SK-N-SH (cell line): Measurements from ENCODE around the gene SEZ6L. TPM values are rescaled to one million over a fixed set of nuclear protein-coding genes. Genes with fewer than 3 reads are reported as not detected.

Source experiments
- CTCF ChIA-PET: fragments of 300-600, 350-600 bp; formaldehyde crosslinking; extraction: SDS; loops from one replicate; lab custom pipeline; 2021; lab: Yijun Ruan, JAX
- POLR2A ChIA-PET: fragments of 350-600 bp; sonication (Branson Sonifier 250); formaldehyde crosslinking; extraction: SDS; loops from one replicate; lab custom pipeline; 2020; ENCODE audit warnings: antibody characterized with exemption, inconsistent platforms; lab: Yijun Ruan, JAX
- DNase-seq: peaks from one replicate; pipeline ENCODE4 v3.0.0; 2012
- H2AFZ ChIP-seq: fragments of 200-600 bp; sonication (generic); 2 replicates; pipeline ENCODE4 v1.8.1; 2016; ENCODE audit warnings: antibody characterized with exemption, mild to moderate bottlenecking, low read depth
- H3F3A ChIP-seq: fragments of 200-600 bp; sonication (generic); replicated peaks from 2 replicates; pipeline ENCODE3; 2016; ENCODE audit warnings: antibody characterized with exemption, mild to moderate bottlenecking; ENCODE audit not compliant: insufficient read depth
- H3K27ac ChIP-seq, 2 experiments: fragments of 200-500 bp in 1 of 2; fragments of 200-600 bp in 1 of 2; sonication (Bioruptor generic) in 1 of 2; sonication (generic), shearing (Covaris generic) in 1 of 2; 2 replicates each; pipeline versions ENCODE4 v1.5.1 to v1.6.1; 2014 to 2016; ENCODE audit warnings: low read depth in 2 of 2, inconsistent platforms in 1 of 2, low read length in 1 of 2, mild to moderate bottlenecking in 1 of 2, mixed read lengths in 1 of 2
- H3K27me3 ChIP-seq: fragments of 200-600 bp; sonication (generic), shearing (Covaris generic); 2 replicates; pipeline ENCODE4 v1.6.1; 2016; ENCODE audit warnings: mixed run types; ENCODE audit not compliant: insufficient read depth
- H3K36me3 ChIP-seq, 2 experiments: fragments of 200-500 bp in 1 of 2; fragments of 200-600 bp in 1 of 2; sonication (Bioruptor generic) in 1 of 2; sonication (generic) in 1 of 2; replicated peaks in 1 of 2; 2 replicates each; pipeline versions ENCODE3 to v1.5.1; 2014 to 2016; ENCODE audit warnings: low read length in 1 of 2, mild to moderate bottlenecking in 1 of 2; ENCODE audit not compliant: insufficient read depth in 2 of 2, control insufficient read depth in 1 of 2
- H3K4me1 ChIP-seq, 2 experiments: fragments of 200-500 bp in 1 of 2; fragments of 200-600 bp in 1 of 2; sonication (Bioruptor generic) in 1 of 2; sonication (generic), shearing (Covaris generic) in 1 of 2; 2 replicates each; pipeline versions ENCODE4 v1.5.1 to v1.6.1; 2014 to 2016; ENCODE audit warnings: low read depth in 1 of 2, low read length in 1 of 2, mixed run types in 1 of 2; ENCODE audit not compliant: insufficient read depth in 2 of 2, control insufficient read depth in 1 of 2
- H3K4me2 ChIP-seq: fragments of 200-600 bp; sonication (generic), shearing (Covaris generic); 2 replicates; pipeline ENCODE4 v1.6.1; 2017; ENCODE audit warnings: mixed run types
- H3K4me3 ChIP-seq, 2 experiments: fragments of 200-500 bp in 1 of 2; fragments of 200-600 bp in 1 of 2; sonication (Bioruptor generic) in 1 of 2; sonication (generic), shearing (Covaris generic) in 1 of 2; 2 replicates each; pipeline versions ENCODE4 v1.5.1 to v1.8.1; 2014 to 2016; ENCODE audit warnings: low read depth in 2 of 2, inconsistent platforms in 1 of 2, low read length in 1 of 2, mild to moderate bottlenecking in 1 of 2, mixed read lengths in 1 of 2, moderate library complexity in 1 of 2
- H3K79me2 ChIP-seq: fragments of 200-600 bp; sonication (generic); 2 replicates; pipeline ENCODE4 v1.8.1; 2017; ENCODE audit warnings: mild to moderate bottlenecking; ENCODE audit not compliant: insufficient read depth
- H3K9ac ChIP-seq: fragments of 200-600 bp; sonication (generic); 2 replicates; pipeline ENCODE4 v1.6.1; 2017; ENCODE audit warnings: mixed run types
- H3K9me2 ChIP-seq: fragments of 200-600 bp; sonication (generic); 2 replicates; pipeline ENCODE4 v1.6.1; 2017; ENCODE audit warnings: mixed run types
- H3K9me3 ChIP-seq: fragments of 200-600 bp; sonication (generic); 2 replicates; pipeline ENCODE4 v1.6.1; 2017; ENCODE audit warnings: mixed run types, mild to moderate bottlenecking, moderate library complexity
- H4K20me1 ChIP-seq: fragments of 200-600 bp; sonication (generic); 2 replicates; pipeline ENCODE4 v1.6.1; 2017; ENCODE audit warnings: mild to moderate bottlenecking, mixed run types; ENCODE audit not compliant: insufficient read depth
- CTCF ChIP-seq: fragments of 200-600 bp; sonication (generic); IDR thresholded peaks from 2 replicates; pipeline ENCODE4 v1.6.1; 2017; ENCODE audit warnings: antibody characterized with exemption, mild to moderate bottlenecking, moderate library complexity
- ELF1 ChIP-seq: IDR thresholded peaks from 2 replicates; pipeline ENCODE4 v1.4.0; 2012
- FOSL2 ChIP-seq: IDR thresholded peaks from 2 replicates; pipeline ENCODE4 v1.4.0; 2012; ENCODE audit warnings: low read depth, mild to moderate bottlenecking, moderate library complexity, borderline replicate concordance
- FOXM1 ChIP-seq: IDR thresholded peaks from 2 replicates; pipeline ENCODE4 v1.4.0; 2012; ENCODE audit warnings: low read depth, mild to moderate bottlenecking
- GABPA ChIP-seq: IDR thresholded peaks from 2 replicates; pipeline ENCODE4 v1.4.0; 2012; ENCODE audit warnings: low read depth, mild to moderate bottlenecking
- MEF2A ChIP-seq: IDR thresholded peaks from 2 replicates; pipeline ENCODE4 v1.4.0; 2012; ENCODE audit warnings: low read depth, borderline replicate concordance
- NFIC ChIP-seq: IDR thresholded peaks from 2 replicates; pipeline ENCODE4 v1.4.0; 2012; ENCODE audit warnings: borderline replicate concordance
- NRF1 ChIP-seq: IDR thresholded peaks from 2 replicates; pipeline ENCODE4 v1.6.1; 2012; ENCODE audit warnings: low read depth, mild to moderate bottlenecking, low read length
- PBX3 ChIP-seq: IDR thresholded peaks from 2 replicates; pipeline ENCODE4; 2012
- RAD21 ChIP-seq: IDR thresholded peaks from 2 replicates; pipeline ENCODE4 v1.6.1; 2012; ENCODE audit warnings: mild to moderate bottlenecking, low read length
- REST ChIP-seq: IDR thresholded peaks from 2 replicates; pipeline ENCODE4 v1.6.1; 2012; ENCODE audit warnings: mild to moderate bottlenecking, low read depth, low read length, moderate library complexity
- SMC3 ChIP-seq: IDR thresholded peaks from 2 replicates; pipeline ENCODE4 v1.6.1; 2012; ENCODE audit warnings: low read depth, low read length, improper control_type of control experiment
- TAF1 ChIP-seq: IDR thresholded peaks from 2 replicates; pipeline ENCODE4 v1.6.1; 2012; ENCODE audit warnings: low read depth, mild to moderate bottlenecking, low read length, moderate library complexity, borderline replicate concordance
- TEAD4 ChIP-seq: IDR thresholded peaks from 2 replicates; pipeline ENCODE4 v1.4.0; 2012; ENCODE audit warnings: mild to moderate bottlenecking, borderline replicate concordance; ENCODE audit not compliant: insufficient read depth
- WGBS: methylation state at CpG from one replicate; pipeline ENCODE4 v1.1.6; 2017; ENCODE audit warnings: low lambda C conversion rate; 5-methylcytosine and 5-hydroxymethylcytosine counted together
- polyA plus RNA-seq, 3 experiments: library from polyadenylated mRNA; depleted of rRNA; stranded (reverse); fragments of >200 nt; gene quantifications; 2 replicates each; pipeline ENCODE4 v1.2.3, GENCODE V29; 2012

The SEZ6L gene
- polyA plus RNA-seq, 1 of the 3 experiments (the other 2 are of a cell fraction) = 0.10 TPM

GRCh38 chr22:26333088-26333800 is 164.0 kb downstream of the SEZ6L start:
- Histone ChIP-seq H3K4me1 (peaks cover 0 to 2% of the 10 kb centered on the region in 2 experiments; a peak in 1 of 4 replicates), H4K20me1 (no peaks in the 10 kb centered on the region), H3K9ac (no peak overlapping the region), H3K79me2 (no peaks in the 10 kb centered on the region), H3K27ac (no peak overlapping the region), H3K36me3 (no peaks in the 10 kb centered on the region), H3K4me3 (no peak overlapping the region), H3K9me2 (no peaks in the 10 kb centered on the region), H3K9me3 (no peaks in the 10 kb centered on the region), H3K4me2 (no peak overlapping the region), H2AFZ (no peak overlapping the region), H3K27me3 (no peaks in the 10 kb centered on the region), H3F3A (no peaks in the 10 kb centered on the region)
- POLR2A ChIA-PET = no interaction called here
- TF ChIP-seq MEF2A = no peak
- TF ChIP-seq SMC3 = no peak
- TF ChIP-seq FOXM1 = no peak
- no peak for TF ChIP-seq CTCF
- TF ChIP-seq PBX3 = no peak
- TF ChIP-seq FOSL2 = no peak
- no peak for TF ChIP-seq TAF1
- no peak for DNase-seq
- 37% methylated on average over 3 of the region's 5 CpGs for WGBS
- CTCF ChIA-PET = interaction anchor here (3.3 to 11.6 kb wide), 4 partner anchors 162 to 560 kb away, joined by 15 to 133 read pairs (median 55); partner anchors contain the start of gene SEZ6L

GRCh38 chr22:26334232-26334631 is 165.0 kb downstream of the SEZ6L start:
- Histone ChIP-seq H3K9ac (no peak overlapping the region), H4K20me1 (no peaks in the 10 kb centered on the region), H3K4me1 (peaks cover 0 to 2% of the 10 kb centered on the region in 2 experiments; a peak in 1 of 4 replicates), H3F3A (no peaks in the 10 kb centered on the region), H3K9me2 (no peaks in the 10 kb centered on the region), H3K27ac (no peak overlapping the region), H3K79me2 (no peaks in the 10 kb centered on the region), H3K36me3 (no peaks in the 10 kb centered on the region), H3K4me3 (no peak overlapping the region), H3K9me3 (no peaks in the 10 kb centered on the region), H3K4me2 (no peak overlapping the region), H2AFZ (no peak overlapping the region), H3K27me3 (no peaks in the 10 kb centered on the region)
- CTCF ChIA-PET = interaction anchor here (1.1 to 11.6 kb wide), 6 partner anchors 8 to 561 kb away, joined by 3 to 133 read pairs (median 8); partner anchors contain the start of gene SEZ6L
- no peak for DNase-seq
- TF ChIP-seq REST (no peak), ELF1 (no peak), RAD21 (no peak), NRF1 (no peak), TEAD4 (no peak), GABPA (no peak), MEF2A (no peak), NFIC (no peak)
- 50% methylated on average over 9 of the region's 9 CpGs for WGBS
- POLR2A ChIA-PET = no interaction called here
